Common myeloid progenitor, CD34-positive (primary cell): ENCODE results near the gene PRRT2.

ENCODE experiments used
- CTCF ChIA-PET: fragments of 350-600 bp; sonication (Branson Sonifier 250); formaldehyde crosslinking; loops from one replicate; lab custom pipeline; 2021; ENCODE audit warnings: antibody characterized with exemption; lab: Charles Lee
- POLR2A ChIA-PET: fragments of 350-600 bp; sonication (Branson Sonifier 250); formaldehyde crosslinking; loops from one replicate; lab custom pipeline; 2021; ENCODE audit warnings: antibody characterized with exemption; lab: Charles Lee
- DNase-seq, 3 donors: peaks; one replicate each; pipeline versions ENCODE4 v3.0.0 to v3.0.0-alpha.2; 2013
- H3K27ac ChIP-seq, 2 experiments: 1 replicate in 1 of 2; 2 replicates in 1 of 2; pipeline ENCODE4 v1.7.0; 2013; ENCODE audit warnings: inconsistent platforms in 2 of 2, low read length in 2 of 2, mild to moderate bottlenecking in 2 of 2, low read depth in 1 of 2, moderate library complexity in 1 of 2; ENCODE audit not compliant: severe bottlenecking in 2 of 2, insufficient read depth in 1 of 2, poor library complexity in 1 of 2
- H3K27me3 ChIP-seq, 5 experiments: replicated peaks in 2 of 5; 1 replicate in 3 of 5; 2 replicates in 2 of 5; pipeline versions ENCODE4 v1.6.1 to v1.7.0; 2013; ENCODE audit warnings: low read length in 4 of 5, mild to moderate bottlenecking in 2 of 5, moderate library complexity in 2 of 5, inconsistent platforms in 1 of 5; ENCODE audit not compliant: insufficient read depth in 5 of 5, control insufficient read depth in 4 of 5
- H3K36me3 ChIP-seq, 4 experiments: 1 replicate in 2 of 4; 2 replicates in 2 of 4; pipeline versions ENCODE4 v1.6.1 to v1.7.0; 2013; ENCODE audit warnings: low read length in 3 of 4, control low read depth in 1 of 4, mild to moderate bottlenecking in 1 of 4; ENCODE audit not compliant: control insufficient read depth in 4 of 4, insufficient read depth in 4 of 4
- H3K4me1 ChIP-seq, 4 experiments: 1 replicate in 3 of 4; 2 replicates in 1 of 4; pipeline versions ENCODE4 v1.6.1 to v1.7.1; 2013; ENCODE audit warnings: low read length in 3 of 4, mild to moderate bottlenecking in 3 of 4, control low read depth in 1 of 4, inconsistent platforms in 1 of 4, moderate library complexity in 1 of 4; ENCODE audit not compliant: control insufficient read depth in 4 of 4, insufficient read depth in 4 of 4; ENCODE audit errors: control extremely low read depth in 1 of 4
- H3K4me3 ChIP-seq, 7 experiments: 1 replicate in 4 of 7; 2 replicates in 3 of 7; pipeline versions ENCODE4 v1.5.1 to v1.7.0; 2013; ENCODE audit warnings: mild to moderate bottlenecking in 7 of 7, low read length in 6 of 7, moderate library complexity in 6 of 7, inconsistent platforms in 2 of 7, low read depth in 2 of 7, control low read depth in 1 of 7; ENCODE audit not compliant: insufficient read depth in 4 of 7, control insufficient read depth in 1 of 7; ENCODE audit errors: extremely low read depth in 1 of 7
- H3K9me3 ChIP-seq, 5 experiments: 1 replicate in 4 of 5; 2 replicates in 1 of 5; pipeline versions ENCODE4 v1.6.1 to v1.7.1; 2013; ENCODE audit warnings: low read length in 4 of 5, mild to moderate bottlenecking in 2 of 5, inconsistent platforms in 1 of 5, low read depth in 1 of 5, moderate library complexity in 1 of 5; ENCODE audit not compliant: control insufficient read depth in 4 of 5, insufficient read depth in 2 of 5; ENCODE audit errors: control extremely low read depth in 1 of 5
- WGBS: methylation state at CpG from one replicate; pipeline ENCODE4 v1.1.5; 2013; ENCODE audit not compliant: insufficient coverage; 5-methylcytosine and 5-hydroxymethylcytosine counted together

Gene PRRT2

DNA sequence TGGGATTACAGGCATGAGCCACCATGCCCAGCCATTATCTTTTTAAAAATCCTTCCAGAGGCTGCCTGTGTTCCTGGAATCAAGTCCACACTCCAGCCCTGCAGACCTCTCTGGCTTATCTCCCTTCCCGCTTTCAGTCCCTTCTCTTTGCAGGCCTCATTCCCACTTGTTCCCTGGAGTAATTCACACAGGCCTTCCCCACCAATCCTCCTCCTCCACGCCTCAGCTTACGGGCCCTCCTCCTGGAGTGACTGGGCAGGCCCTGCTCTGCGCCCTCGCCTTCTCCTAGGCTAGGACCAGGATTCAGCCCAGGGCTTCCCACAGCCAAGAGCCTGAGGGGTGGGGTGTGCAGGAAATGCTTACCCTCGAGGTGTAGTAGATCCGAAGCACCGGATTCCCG, 48.2 kb downstream of the PRRT2 start:
- H3K27me3 ChIP-seq, result no peaks in the 10 kb centered on the region
- peaks cover 0 to 17% (median 13%) of the 10 kb centered on the region in 4 experiments for H3K4me1 ChIP-seq
- H3K27ac ChIP-seq, result no peak overlapping the region
- ChIA-PET CTCF (interaction anchor here (0.6 to 2.1 kb wide), 4 partner anchors 11 to 17 kb away, joined by 4 to 14 read pairs (median 4); no protein-coding TSS in a partner anchor), POLR2A (no interaction called here)
- H3K9me3 ChIP-seq, result no peaks in the 10 kb centered on the region
- H3K36me3 ChIP-seq, result peaks cover 10 to 32% (median 21%) of the 10 kb centered on the region in 4 experiments
- 91% methylated on average over 6 of the region's 9 CpGs for WGBS
- no peak overlapping the region for H3K4me3 ChIP-seq
- DNase-seq, result no peak

DNA sequence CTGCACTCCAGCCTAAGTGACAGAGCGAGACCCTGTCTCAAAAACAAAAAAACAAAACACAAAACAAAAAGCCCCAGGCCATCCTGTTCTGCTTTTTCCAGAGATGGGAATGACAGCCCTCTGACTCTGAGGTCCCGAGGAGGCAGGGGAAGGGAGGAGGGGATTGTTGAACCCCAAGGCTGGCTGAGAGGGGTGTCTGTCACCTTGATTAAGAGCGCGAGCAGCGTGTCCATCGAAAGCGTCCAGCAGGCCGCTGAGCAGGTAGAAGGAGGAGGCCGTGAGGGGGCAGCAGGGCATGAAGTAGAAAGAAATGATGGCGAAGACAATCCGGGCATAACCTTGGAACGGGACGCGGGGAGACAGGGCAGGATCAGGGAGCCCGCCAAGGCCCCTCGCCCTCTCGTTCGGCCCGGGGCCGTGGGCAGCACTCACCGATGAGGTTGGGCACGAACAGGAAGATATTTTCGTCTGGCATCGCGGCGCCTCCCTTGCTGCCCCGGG, 50.4 kb downstream of the PRRT2 start:
- WGBS, result 0% methylated on average over 26 of the region's 27 CpGs
- H3K9me3 ChIP-seq, result no peaks in the 10 kb centered on the region
- POLR2A ChIA-PET, result no interaction called here
- H3K4me1 ChIP-seq, result peaks cover 0 to 17% (median 13%) of the 10 kb centered on the region in 4 experiments
- H3K27me3 ChIP-seq, result peaks cover 0 to 1% (median 0%) of the 10 kb centered on the region in 5 experiments
- H3K27ac ChIP-seq, result peak overlapping the region in 1 of 2 experiments; percentile 100
- peaks cover 10 to 32% (median 21%) of the 10 kb centered on the region in 4 experiments for H3K36me3 ChIP-seq
- CTCF ChIA-PET, result interaction anchor here (1.0 to 2.1 kb wide), 2 partner anchors 15 to 74 kb away, joined by 3 to 5 read pairs; no protein-coding TSS in a partner anchor
- DNase-seq, result peak in 2 of 3 donors; percentile 10 to 12
- peak overlapping the region; percentile 80 to 96 (median 87) for H3K4me3 ChIP-seq

DNA sequence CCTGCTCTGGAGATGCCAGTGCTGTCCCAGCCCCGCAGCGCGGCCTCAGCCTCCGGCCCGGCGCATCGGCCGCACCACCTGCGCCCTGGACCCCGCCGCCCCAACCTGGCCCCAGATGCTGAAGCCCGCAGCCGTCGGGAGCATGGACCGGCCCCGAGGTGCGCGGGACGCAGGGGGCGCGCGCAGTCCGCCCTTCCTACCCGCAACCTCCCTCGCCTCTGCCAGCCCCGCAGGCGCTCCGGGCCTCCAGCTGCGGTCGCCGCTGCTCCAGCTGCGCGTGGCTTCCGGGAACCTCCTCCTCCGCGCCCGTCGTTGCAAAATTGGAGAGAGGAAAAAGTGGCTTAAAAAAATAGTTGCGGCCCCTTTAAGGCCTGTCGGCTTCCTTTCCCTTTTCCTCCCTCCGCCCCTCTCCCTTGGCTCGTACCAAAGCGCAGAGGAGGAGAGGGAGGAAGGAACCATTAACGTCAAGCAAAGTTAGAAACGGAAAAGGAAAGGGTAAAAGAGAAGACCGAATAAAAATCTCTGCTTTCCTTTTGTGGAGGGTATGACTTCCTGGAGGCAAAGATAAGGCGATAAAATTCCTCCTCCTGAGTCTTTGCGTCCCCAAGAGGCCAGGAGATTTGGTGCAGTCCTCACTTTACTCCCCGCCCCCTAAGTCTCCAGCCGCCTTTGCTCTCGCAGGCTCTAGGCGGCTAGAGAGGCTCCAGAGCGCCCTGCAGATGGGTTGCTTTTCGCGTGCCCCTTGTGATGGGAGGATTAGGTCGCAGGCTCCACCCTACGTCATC, 51.1 kb downstream of the PRRT2 start, which contains the start of gene CDIPT:
Gene CDIPT, minus strand, starts transcription at position 343 of the 785 bp plus-strand sequence. CDS start 369 bp downstream, outside the sequence.
- Histone ChIP-seq H3K36me3 (peaks cover 10 to 32% (median 21%) of the 10 kb centered on the region in 4 experiments), H3K9me3 (no peaks in the 10 kb centered on the region), H3K4me3 (peak within 1 kb of the TSS; percentile 80 to 96 (median 87)), H3K27me3 (peaks cover 0 to 4% (median 0%) of the 10 kb centered on the region in 5 experiments), H3K4me1 (peaks cover 0 to 21% (median 13%) of the 10 kb centered on the region in 4 experiments), H3K27ac (peak within 1 kb of the TSS; percentile 100)
- POLR2A ChIA-PET, result no interaction called here
- DNase-seq, result peak; percentile 98 to 99 (median 98)
- WGBS, result 0% methylated on average over 45 of the region's 57 CpGs
- CTCF ChIA-PET, result interaction anchor here (0.8 to 1.1 kb wide), 3 partner anchors 15 to 113 kb away, joined by 3 to 5 read pairs (median 4); no protein-coding TSS in a partner anchor

DNA sequence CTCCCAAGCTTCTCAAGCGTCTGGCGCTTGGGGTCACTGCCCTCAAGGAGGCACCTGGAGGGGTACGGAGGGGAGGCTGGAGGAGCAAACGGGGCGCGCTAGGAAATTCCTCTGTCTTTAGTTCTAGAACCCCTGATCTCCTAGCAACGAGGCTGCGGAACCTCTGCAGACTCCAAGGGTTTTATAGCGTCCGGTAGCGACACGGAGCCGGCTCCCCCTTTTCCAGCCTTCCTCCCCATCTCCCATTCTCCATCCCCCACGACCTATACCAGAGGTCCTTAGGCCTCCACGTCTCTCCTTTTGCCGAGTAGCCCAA, 51.6 kb downstream of the PRRT2 start:
- H3K9me3 ChIP-seq, result no peaks in the 10 kb centered on the region
- peak overlapping the region; percentile 100 for H3K27ac ChIP-seq
- H3K4me3 ChIP-seq, result peak overlapping the region in 4 of 7 experiments; percentile 19 to 93 (median 58)
- 44% methylated on average over 13 of the region's 16 CpGs for WGBS
- POLR2A ChIA-PET, result no interaction called here
- H3K4me1 ChIP-seq, result peaks cover 0 to 21% (median 13%) of the 10 kb centered on the region in 4 experiments
- CTCF ChIA-PET, result interaction anchor here (0.8 to 1.1 kb wide), 2 partner anchors 16 to 112 kb away, joined by 4 to 5 read pairs; no protein-coding TSS in a partner anchor
- no peak for DNase-seq
- peaks cover 10 to 28% (median 18%) of the 10 kb centered on the region in 4 experiments for H3K36me3 ChIP-seq
- peaks cover 0 to 5% (median 0%) of the 10 kb centered on the region in 5 experiments for H3K27me3 ChIP-seq

DNA sequence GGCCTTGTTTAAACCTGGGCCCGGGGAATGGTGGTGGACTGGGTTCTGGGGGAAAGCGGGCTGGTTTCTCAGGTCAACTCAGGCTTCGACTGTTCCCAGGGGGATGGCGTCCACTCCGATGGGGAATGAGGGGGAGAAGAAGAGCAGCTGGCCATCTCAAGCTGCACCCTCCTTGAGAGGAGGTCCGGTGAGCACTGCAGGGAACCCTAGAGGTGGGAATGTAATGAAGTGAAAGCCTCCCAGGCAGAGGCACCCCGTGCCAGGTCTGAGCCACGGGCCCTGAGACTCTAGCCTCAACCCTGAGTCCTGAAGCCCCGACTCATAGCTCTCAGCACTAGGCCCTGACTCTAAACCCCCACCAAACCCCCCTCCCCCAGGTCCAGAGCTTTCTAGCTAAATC, 52.2 kb downstream of the PRRT2 start:
- ChIA-PET CTCF (interaction anchor here (0.8 kb wide), 2 partner anchors 36 to 47 kb away, joined by 3 read pairs; partner anchors contain the start of gene ASPHD1), POLR2A (no interaction called here)
- Histone ChIP-seq H3K9me3 (no peaks in the 10 kb centered on the region), H3K27ac (no peak overlapping the region), H3K36me3 (peaks cover 7 to 22% (median 14%) of the 10 kb centered on the region in 4 experiments), H3K4me3 (no peak overlapping the region), H3K4me1 (peaks cover 0 to 21% (median 13%) of the 10 kb centered on the region in 4 experiments), H3K27me3 (peaks cover 0 to 5% (median 0%) of the 10 kb centered on the region in 5 experiments)
- 92% methylated on average over 8 of the region's 9 CpGs for WGBS
- no peak for DNase-seq
